ENCODE data around the gene BSG.

DNA sequence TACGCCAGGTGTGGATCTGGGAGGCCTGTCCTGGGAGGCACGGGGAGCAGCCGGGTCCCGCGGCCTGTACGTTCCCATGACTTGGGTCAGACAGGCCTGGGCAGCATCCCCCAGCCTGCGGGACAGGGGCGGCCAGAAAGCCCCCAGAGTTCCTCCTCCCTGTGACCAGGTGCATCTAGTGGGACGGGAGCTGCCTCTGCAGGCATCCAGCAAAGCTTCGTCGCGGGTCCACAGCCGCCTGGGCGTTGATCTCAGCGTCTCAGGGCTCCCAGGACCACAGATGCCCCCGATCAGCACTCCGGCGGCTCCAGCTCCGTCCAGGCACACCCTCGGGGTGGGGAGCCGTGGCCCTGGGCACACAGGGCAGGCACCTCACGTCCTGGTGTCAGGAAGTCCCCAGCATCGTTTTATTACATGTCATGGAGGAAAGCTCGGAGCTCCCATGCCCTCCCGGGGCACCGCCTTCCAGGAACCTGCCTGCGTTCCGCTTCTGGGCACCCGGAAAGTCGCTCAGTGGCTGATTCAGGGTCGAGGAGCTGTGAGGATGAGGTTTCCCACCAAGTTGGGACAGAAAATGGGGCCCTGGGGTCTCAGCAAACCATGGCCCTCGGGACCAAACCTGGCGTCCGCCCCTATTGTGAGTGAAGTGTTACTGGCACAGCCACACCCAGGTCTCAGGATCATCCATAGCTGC is 30.1 kb upstream of the BSG start:
- no peak for TF ChIP-seq POLR2A (IDR thresholded peaks at IDR 0.05; ENCODE audit: low read depth, low read length)
- TF ChIP-seq TAF1 (IDR thresholded peaks at IDR 0.05; ENCODE audit: borderline replicate concordance, low read depth, low read length), result no peak
- no peak for TF ChIP-seq POLR2AphosphoS5 (IDR thresholded peaks at IDR 0.05; ENCODE audit: low read depth, low read length)
